Thyroid gland (tissue), 4 donors: ENCODE results near the gene KIF17. TPM values are rescaled to one million over a fixed set of nuclear protein-coding genes. Genes with fewer than 3 reads are reported as not detected.

Experiments
- DNase-seq, 2 donors: peaks; one replicate each; pipeline ENCODE4 v3.0.0-alpha.2; 2019
- H3K27ac ChIP-seq, 3 donors: fragments of 200-600 bp; sonication (generic); 1 replicate in 2 of 3; 2 replicates in 1 of 3; pipeline ENCODE4 v1.5.1; 2016 to 2019; ENCODE audit warnings: mild to moderate bottlenecking in 1 of 3, moderate library complexity in 1 of 3
- H3K27me3 ChIP-seq: fragments of 200-600 bp; sonication (generic); one replicate; pipeline ENCODE4 v1.5.1; 2019
- H3K36me3 ChIP-seq, 2 donors: fragments of 200-600 bp; sonication (generic); one replicate each; pipeline ENCODE4 v1.5.1; 2016 to 2019
- H3K4me1 ChIP-seq, 2 donors: fragments of 200-600 bp; sonication (generic); one replicate each; pipeline ENCODE4 v1.5.1; 2017 to 2019
- H3K4me3 ChIP-seq, 3 donors: fragments of 200-600 bp; sonication (generic); replicated peaks in 1 of 3; 1 replicate in 2 of 3; 2 replicates in 1 of 3; pipeline ENCODE4 v1.5.1; 2016; ENCODE audit warnings: mild to moderate bottlenecking in 1 of 3
- H3K9me3 ChIP-seq: fragments of 200-600 bp; sonication (generic); one replicate; pipeline ENCODE4 v1.5.1; 2017
- CTCF ChIP-seq, 6 experiments: fragments of 200-600 bp in 3 of 6; fragments of 450-650 bp in 3 of 6; sonication (generic) in 3 of 6; IDR thresholded peaks; one replicate each; pipeline ENCODE4 v1.5.1; 2016 to 2019; ENCODE audit warnings: antibody characterized with exemption in 6 of 6, mild to moderate bottlenecking in 2 of 6, inconsistent platforms in 1 of 6, moderate library complexity in 1 of 6
- POLR2A ChIP-seq, 2 donors: fragments of 450-650 bp; IDR thresholded peaks; one replicate each; pipeline ENCODE4 v1.6.1; 2017; ENCODE audit warnings: antibody characterized with exemption in 2 of 2, mild to moderate bottlenecking in 2 of 2, moderate library complexity in 1 of 2
- WGBS, 2 donors: methylation state at CpG; one replicate each; pipeline ENCODE4 v1.1.5; 2017; 5-methylcytosine and 5-hydroxymethylcytosine counted together
- intact Hi-C: fragments of 100-400 bp; cut with DNase I; formaldehyde crosslinking; loops from one replicate; pipeline ENCODE4 v1.15.1; 2023
- total RNA-seq, 4 donors: library from RNA; depleted of rRNA; stranded (reverse); fragments of >200 nt; gene quantifications; one replicate each; pipeline ENCODE4 v1.2.3, GENCODE V29; 2016

The KIF17 gene
- total RNA-seq, 4 donors from 2014 or later, result 7.5 to 11.5 (median 8.6) TPM

DNA sequence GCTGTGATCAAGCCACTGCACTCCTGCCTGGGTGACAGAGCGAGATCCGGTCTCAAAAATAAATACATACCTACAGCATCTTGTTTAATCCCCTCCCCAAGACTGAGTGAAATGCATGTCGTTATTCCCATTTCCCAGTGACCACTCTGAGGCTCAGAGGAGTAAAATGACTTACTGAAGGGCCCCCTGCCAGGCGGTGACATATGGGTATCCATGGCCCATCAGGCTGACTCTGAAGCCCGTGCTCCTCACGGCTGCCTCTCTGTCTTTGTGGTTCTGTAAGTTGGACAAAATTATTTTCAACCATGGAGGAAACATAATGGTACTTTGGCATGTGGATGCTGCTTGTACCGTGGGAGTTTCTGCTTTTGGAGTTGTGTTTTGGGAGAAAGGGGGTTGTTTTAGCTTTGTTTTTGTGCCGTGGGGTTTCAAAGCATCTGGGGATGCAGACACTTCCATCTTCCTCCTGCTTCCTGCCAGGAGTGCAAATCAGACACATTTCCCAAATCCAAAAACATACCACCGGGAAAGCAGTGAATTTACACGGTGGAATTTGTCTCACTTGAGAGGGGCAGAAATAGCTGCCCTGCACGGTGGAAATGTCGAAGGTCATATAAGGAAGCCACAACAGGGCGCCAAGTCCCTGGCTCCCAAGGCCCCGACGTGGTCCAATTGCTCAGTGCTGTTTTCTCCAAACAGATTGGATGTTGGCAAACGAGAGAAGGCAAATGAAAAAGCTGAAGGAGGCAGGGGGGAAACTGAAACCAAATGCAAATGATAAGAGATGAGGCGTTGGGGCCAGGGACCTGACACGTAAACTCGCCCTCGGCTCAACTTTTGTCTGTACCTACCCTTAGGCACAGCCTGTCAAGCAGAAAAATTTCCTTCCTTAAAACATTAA is 101.6 kb downstream of the KIF17 start:
- peaks cover 0 to 14% of the 10 kb centered on the region in 2 donors for H3K4me1 ChIP-seq
- H3K27ac ChIP-seq, result peak overlapping the region in 1 of 3 donors; percentile 24
- no peaks in the 10 kb centered on the region for H3K36me3 ChIP-seq
- 51 to 59% methylated on average over 17 to 20 of the region's 20 CpGs for WGBS, 2 donors
- intact Hi-C loops, result no loop called here
- TF ChIP-seq CTCF (IDR thresholded peaks at IDR 0.05), result no peak
- TF ChIP-seq POLR2A (IDR thresholded peaks at IDR 0.05), result no peak
- DNase-seq, result no peak
- no peaks in the 10 kb centered on the region for H3K27me3 ChIP-seq
- H3K4me3 ChIP-seq, result no peak overlapping the region
- H3K9me3 ChIP-seq, result no peaks in the 10 kb centered on the region

DNA sequence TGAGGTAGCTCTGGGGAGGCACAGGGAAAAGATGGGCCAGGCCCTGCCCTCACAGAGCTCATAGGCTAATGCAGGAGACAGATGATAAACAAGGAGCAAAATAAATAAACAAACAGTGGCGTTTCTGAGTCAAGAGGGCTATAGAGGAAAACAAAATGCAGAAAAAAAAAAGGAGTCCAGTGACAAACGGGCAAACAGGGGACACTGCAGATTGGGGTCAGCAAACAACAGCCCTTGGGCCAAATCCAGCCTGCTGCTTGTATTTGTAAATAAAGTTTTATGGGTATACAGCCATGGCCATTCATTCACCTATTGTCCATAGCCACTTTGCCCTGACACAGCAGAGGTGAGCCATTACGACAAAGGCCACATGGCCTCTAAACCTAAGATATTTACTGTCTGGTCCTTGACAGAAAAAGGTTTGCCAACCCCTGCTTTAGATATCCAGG is 103.7 kb downstream of the KIF17 start:
- TF ChIP-seq CTCF (IDR thresholded peaks at IDR 0.05) (no peak), POLR2A (IDR thresholded peaks at IDR 0.05) (no peak)
- DNase-seq, result no peak
- 66 to 70% methylated on average over 3 of the region's 3 CpGs for WGBS, 2 donors
- peak overlapping the region; percentile 3 to 45 (median 27) for H3K27ac ChIP-seq
- H3K36me3 ChIP-seq, result no peaks in the 10 kb centered on the region
- H3K9me3 ChIP-seq, result no peaks in the 10 kb centered on the region
- intact Hi-C loops, result no loop called here
- no peaks in the 10 kb centered on the region for H3K27me3 ChIP-seq
- no peak overlapping the region for H3K4me3 ChIP-seq
- H3K4me1 ChIP-seq, result peaks cover 0 to 14% of the 10 kb centered on the region in 2 donors

Other genes starting within 250 kb of the KIF17 start
- gene CAMK2N1, start 231.8 kb downstream of the KIF17 start, total RNA-seq, result 10 to 100 TPM in 1 of 4 donors, 1 to 10 TPM in 3; 3.2 to 12.2 (median 8.1) TPM
- 10 to 100 TPM; 30.1 to 42.1 (median 35.0) TPM for gene MUL1, start 209.9 kb downstream of the KIF17 start, total RNA-seq
- gene FAM43B, start 165.4 kb downstream of the KIF17 start, total RNA-seq, result 1 to 10 TPM in 3 of 4 donors, under 1 TPM in 1; 0.59 to 3.5 (median 2.5) TPM
- gene CDA, start 128.9 kb downstream of the KIF17 start, total RNA-seq, result 1 to 10 TPM in 2 of 4 donors, under 1 TPM in 2; 0.56 to 3.5 (median 1.5) TPM
- 100 to 1,000 TPM; 144 to 171 (median 151) TPM for gene PINK1, start 84.5 kb downstream of the KIF17 start, total RNA-seq
- 100 to 1,000 TPM; 182 to 299 (median 238) TPM for gene DDOST, start 56.6 kb downstream of the KIF17 start, total RNA-seq
- 1 to 10 TPM in 2 of 4 donors, under 1 TPM in 2; 0.11 to 1.4 (median 0.77) TPM for gene SH2D5, start 14.7 kb upstream of the KIF17 start, total RNA-seq
- gene HP1BP3, start 69.3 kb upstream of the KIF17 start, total RNA-seq, result 100 to 1,000 TPM; 248 to 312 (median 280) TPM